IMR-90 (cell line): ENCODE results near the gene FRAS1. TPM values are rescaled to one million over a fixed set of nuclear protein-coding genes. Genes with fewer than 3 reads are reported as not detected.

Source experiments
- ATAC-seq: fragments of 200-7000 bp; cut with Tn5 transposase; 2 replicates; pipeline ENCODE4 v1.9.1; 2020; ENCODE audit warnings: low read depth, mild to moderate bottlenecking, moderate library complexity
- BruUV-seq: library from RNA; stranded (reverse); fragments of 400-500 nt; replicated peaks from 2 replicates; lab custom pipeline; 2021; lab: Mats Ljungman, UMichigan
- CTCF ChIA-PET: fragments of 300-600 bp; formaldehyde crosslinking; extraction: SDS; loops from one replicate; lab custom pipeline; 2021; ENCODE audit warnings: antibody characterized with exemption; lab: Yijun Ruan, JAX
- POLR2A ChIA-PET: fragments of 300-600 bp; sonication (Branson Sonifier 250); formaldehyde crosslinking; loops from one replicate; lab custom pipeline; 2022; ENCODE audit warnings: antibody characterized with exemption; ENCODE audit not compliant: unreplicated experiment; lab: Charles Lee
- DNase-seq: peaks from one replicate; pipeline ENCODE4 v3.0.0; 2013
- H2AFZ ChIP-seq: replicated peaks from 2 replicates; pipeline ENCODE3; 2013; ENCODE audit warnings: low read length, mild to moderate bottlenecking; ENCODE audit not compliant: poor library complexity
- H2AK5ac ChIP-seq: 2 replicates; pipeline ENCODE4 v1.6.1; 2013; ENCODE audit warnings: low read depth, low read length, inconsistent platforms
- H2AK9ac ChIP-seq: replicated peaks from 2 replicates; pipeline ENCODE3; 2013; ENCODE audit warnings: mild to moderate bottlenecking, low read depth, low read length, moderate library complexity; ENCODE audit not compliant: poor library complexity
- H2BK120ac ChIP-seq: 2 replicates; pipeline ENCODE4 v1.6.1; 2013; ENCODE audit warnings: low read depth, low read length, inconsistent platforms
- H2BK15ac ChIP-seq: 3 replicates; pipeline ENCODE4 v1.6.1; 2013; ENCODE audit warnings: low read depth, low read length, inconsistent platforms
- H2BK20ac ChIP-seq: 2 replicates; pipeline ENCODE4 v1.6.1; 2013; ENCODE audit warnings: low read depth, mild to moderate bottlenecking, inconsistent platforms, low read length, moderate library complexity
- H2BK5ac ChIP-seq: 2 replicates; pipeline ENCODE4 v1.6.1; 2013; ENCODE audit warnings: mild to moderate bottlenecking, low read depth, low read length, inconsistent platforms; ENCODE audit not compliant: poor library complexity, severe bottlenecking
- H3K14ac ChIP-seq: replicated peaks from 2 replicates; pipeline ENCODE4 v1.6.1; 2013; ENCODE audit warnings: low read depth, low read length, inconsistent platforms
- H3K18ac ChIP-seq: 2 replicates; pipeline ENCODE4 v1.6.1; 2013; ENCODE audit warnings: low read depth, low read length, control low read depth
- H3K23ac ChIP-seq: 2 replicates; pipeline ENCODE4 v1.6.1; 2013; ENCODE audit warnings: low read depth, low read length, inconsistent platforms
- H3K27ac ChIP-seq: 2 replicates; pipeline ENCODE4 v1.5.1; 2013; ENCODE audit warnings: mild to moderate bottlenecking, control low read depth, low read length; ENCODE audit not compliant: insufficient read depth
- H3K27me3 ChIP-seq: 2 replicates; pipeline ENCODE4 v1.6.1; 2013; ENCODE audit warnings: low read length; ENCODE audit not compliant: control insufficient read depth, insufficient read depth
- H3K36me3 ChIP-seq: 2 replicates; pipeline ENCODE4 v1.6.1; 2013; ENCODE audit warnings: low read length, mixed read lengths; ENCODE audit not compliant: control insufficient read depth, insufficient read depth
- H3K4ac ChIP-seq: 2 replicates; pipeline ENCODE4 v1.6.1; 2013; ENCODE audit warnings: low read depth, low read length, inconsistent platforms
- H3K4me1 ChIP-seq: 2 replicates; pipeline ENCODE4 v1.6.1; 2013; ENCODE audit warnings: low read length, mixed read lengths; ENCODE audit not compliant: control insufficient read depth, insufficient read depth
- H3K4me2 ChIP-seq: 2 replicates; pipeline ENCODE4 v1.6.1; 2013; ENCODE audit warnings: low read depth, mild to moderate bottlenecking, control low read depth, low read length, moderate library complexity
- H3K4me3 ChIP-seq: 2 replicates; pipeline ENCODE4 v1.5.1; 2013; ENCODE audit warnings: low read depth, mild to moderate bottlenecking, control low read depth, low read length, moderate library complexity; ENCODE audit not compliant: insufficient read depth
- H3K56ac ChIP-seq: 2 replicates; pipeline ENCODE4 v1.6.1; 2013; ENCODE audit warnings: low read length, inconsistent platforms; ENCODE audit not compliant: insufficient read depth; ENCODE audit errors: extremely low read depth
- H3K79me1 ChIP-seq, 2 experiments: 2 replicates each; pipeline ENCODE4 v1.6.1; 2013; ENCODE audit warnings: low read length in 2 of 2, inconsistent platforms in 1 of 2, low read depth in 1 of 2
- H3K9ac ChIP-seq: 2 replicates; pipeline ENCODE4 v1.6.1; 2013; ENCODE audit warnings: low read depth, low read length, control low read depth
- H3K9me1 ChIP-seq: 2 replicates; pipeline ENCODE4 v1.6.1; 2013; ENCODE audit warnings: low read length, inconsistent platforms; ENCODE audit not compliant: insufficient read depth
- H3K9me3 ChIP-seq: 2 replicates; pipeline ENCODE4 v1.6.1; 2013; ENCODE audit warnings: low read length; ENCODE audit not compliant: control insufficient read depth, insufficient read depth
- H4K20me1 ChIP-seq: 2 replicates; pipeline ENCODE4 v1.6.1; 2013; ENCODE audit warnings: low read length, inconsistent platforms; ENCODE audit not compliant: insufficient read depth
- H4K5ac ChIP-seq: 2 replicates; pipeline ENCODE4 v1.6.1; 2013; ENCODE audit warnings: mild to moderate bottlenecking, low read depth, low read length, control low read depth
- H4K8ac ChIP-seq, 2 experiments: 2 replicates each; pipeline ENCODE4 v1.6.1; 2013; ENCODE audit warnings: low read depth in 2 of 2, low read length in 2 of 2, control low read depth in 1 of 2, inconsistent platforms in 1 of 2
- H4K91ac ChIP-seq: 2 replicates; pipeline ENCODE4 v1.6.1; 2013; ENCODE audit warnings: low read depth, low read length, inconsistent platforms; ENCODE audit not compliant: insufficient read depth
- CEBPB ChIP-seq: IDR thresholded peaks from 2 replicates; pipeline ENCODE4 v1.6.1; 2012; ENCODE audit warnings: low read depth, low read length, improper control_type of control experiment
- CHD1 ChIP-seq: IDR thresholded peaks from 2 replicates; pipeline ENCODE4 v1.6.1; 2012; ENCODE audit warnings: low read depth, low read length, improper control_type of control experiment
- MAFK ChIP-seq: IDR thresholded peaks from 2 replicates; pipeline ENCODE4 v1.6.1; 2012; ENCODE audit warnings: low read depth, low read length, improper control_type of control experiment
- MAZ ChIP-seq: IDR thresholded peaks from 2 replicates; pipeline ENCODE4 v1.6.1; 2012; ENCODE audit warnings: low read depth, mild to moderate bottlenecking, low read length, improper control_type of control experiment, moderate library complexity, borderline replicate concordance
- RAD21 ChIP-seq: IDR thresholded peaks from 2 replicates; pipeline ENCODE4 v1.6.1; 2012; ENCODE audit warnings: low read length, improper control_type of control experiment
- RFX5 ChIP-seq: IDR thresholded peaks from 2 replicates; pipeline ENCODE4 v1.8.0; 2012; ENCODE audit warnings: low read depth, mild to moderate bottlenecking, low read length, moderate library complexity
- SMC3 ChIP-seq: fragments of 150-350 bp; IDR thresholded peaks from 2 replicates; pipeline ENCODE4 v1.6.1; 2016; ENCODE audit warnings: low read depth, mild to moderate bottlenecking, antibody characterized with exemption, low read length, moderate library complexity
- USF2 ChIP-seq: fragments of 150-350 bp; IDR thresholded peaks from 2 replicates; pipeline ENCODE4 v1.6.1; 2017; ENCODE audit warnings: mild to moderate bottlenecking, antibody characterized with exemption, low read length, low read depth
- WGBS, 2 experiments: methylation state at CpG; one replicate each; pipeline versions ENCODE4 v1.1.5 to v1.1.7; 2013; ENCODE audit warnings: missing lambda C conversion rate in 2 of 2; ENCODE audit not compliant: insufficient read length in 1 of 2; ENCODE audit errors: extremely low coverage in 2 of 2; 5-methylcytosine and 5-hydroxymethylcytosine counted together
- dilution Hi-C: fragments of 300-500 bp; cut with HindIII; formaldehyde crosslinking; loops from one replicate; pipeline ENCODE4 v1.14.3; 2018; ENCODE audit warnings: low sequenced_read_pairs; ENCODE audit not compliant: unreplicated experiment
- in situ Hi-C: fragments of 300-500 bp; cut with MboI; formaldehyde crosslinking; loops from 3 replicates; pipeline ENCODE4 v1.14.3; 2019; ENCODE audit warnings: low sequenced_read_pairs, inconsistent platforms, mixed read lengths
- intact Hi-C: fragments of 100-400 bp; cut with micrococcal nuclease; formaldehyde crosslinking; loops from 2 replicates; pipeline ENCODE4 v1.10.0; 2022
- polyA plus RNA-seq, 3 experiments: library from polyadenylated mRNA; depleted of rRNA; stranded (reverse); fragments of >200 nt; gene quantifications; 2 replicates each; pipeline ENCODE4 v1.2.3, GENCODE V29; 2012; ENCODE audit warnings: low replicate concordance in 1 of 3
- total RNA-seq: library from RNA; depleted of rRNA; stranded (reverse); fragments of >200 nt; gene quantifications from 2 replicates; pipeline ENCODE4 v1.2.3, GENCODE V29; 2012

FRAS1 gene
- total and polyA plus RNA-seq, 2 of the 4 experiments (the other 2 are of a cell fraction), result under 0.01 to 0.03 TPM

- Histone ChIP-seq H3K56ac (no peak overlapping the region), H3K4me1 (no peaks in the 10 kb centered on the region), H3K27me3 (no peaks in the 10 kb centered on the region), H4K8ac (no peak overlapping the region), H3K23ac (no peak overlapping the region), H2BK5ac (no peak overlapping the region), H3K4me3 (no peak overlapping the region), H4K91ac (no peak overlapping the region), H2AFZ (no peak overlapping the region), H2BK15ac (no peak overlapping the region), H3K4ac (no peak overlapping the region), H2BK120ac (no peak overlapping the region), H3K9ac (no peak overlapping the region), H3K14ac (no peak overlapping the region), H3K36me3 (no peaks in the 10 kb centered on the region), H4K5ac (no peak overlapping the region), H2AK9ac (no peak overlapping the region), H2BK20ac (no peak overlapping the region), H3K27ac (no peak overlapping the region), H3K79me1 (no peaks in the 10 kb centered on the region), H4K20me1 (no peaks in the 10 kb centered on the region), H3K18ac (no peak overlapping the region), H3K4me2 (no peak overlapping the region), H3K9me1 (no peaks in the 10 kb centered on the region), H3K9me3 (no peaks in the 10 kb centered on the region), H2AK5ac (no peak overlapping the region)
- no peak for DNase-seq
- in situ Hi-C loops (no loop called here), intact Hi-C loops (no loop called here), dilution Hi-C loops (no loop called here)
- no peak for ATAC-seq
- WGBS, 2 experiments, result no CpG with 5 or more reads among the region's 2 CpGs
- no TSS peak for BruUV-seq
- POLR2A ChIA-PET, result no interaction called here
- CTCF ChIA-PET, result no interaction called here
- no peak for TF ChIP-seq CHD1
- TF ChIP-seq MAFK, result no peak
- no peak for TF ChIP-seq SMC3
- TF ChIP-seq MAZ, result no peak
- no peak for TF ChIP-seq CEBPB
- TF ChIP-seq RAD21, result no peak
- no peak for TF ChIP-seq RFX5
- TF ChIP-seq USF2, result no peak
Observed at GRCh38 chr4:78022517-78022916, 34.6 kb upstream of the FRAS1 start.
